Measurements from ENCODE around the gene EEPD1. TPM values are rescaled to one million over a fixed set of nuclear protein-coding genes. Genes with fewer than 3 reads are reported as not detected.

The EEPD1 gene
- total RNA-seq, 2 experiments from 2014 or later: 0.40 to 0.48 TPM

DNA sequence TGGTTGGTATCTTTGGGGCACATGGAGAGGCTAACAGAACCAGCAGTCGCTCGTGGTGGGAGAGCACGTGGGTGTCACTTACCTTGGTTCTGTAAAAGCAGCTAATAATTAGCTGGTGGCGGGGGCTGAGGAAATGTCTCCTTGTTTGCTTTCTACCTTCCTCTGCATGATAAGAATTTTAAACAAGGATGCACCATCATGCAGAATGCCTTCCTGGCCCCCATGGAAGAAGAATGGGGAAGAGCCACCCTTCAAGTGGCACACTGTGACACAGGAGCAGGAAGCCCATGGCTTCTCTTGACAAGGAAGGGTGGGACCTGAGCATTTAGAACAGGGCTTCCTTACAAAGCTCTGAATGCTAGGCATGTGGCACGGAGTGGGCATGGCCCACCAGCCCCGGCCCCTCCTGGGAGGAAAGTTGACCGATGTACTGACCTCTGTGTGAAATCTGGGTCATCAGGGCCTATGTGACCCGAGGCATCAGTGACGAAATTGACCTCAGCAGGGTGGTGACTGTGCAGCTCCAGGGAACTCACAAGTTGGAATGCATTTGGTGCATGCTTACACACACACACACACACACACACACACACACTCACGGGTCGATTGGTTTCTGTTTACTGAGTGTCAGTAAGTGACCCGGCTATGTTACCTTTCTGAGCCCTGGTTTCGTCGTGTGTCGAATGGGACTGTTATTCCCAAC, 119.7 kb downstream of the EEPD1 start:
- ChIA-PET POLR2A (no interaction called here), CTCF (interaction anchor here (0.7 kb wide), 1 partner anchor 58 kb away, joined by 3 read pairs; no protein-coding TSS in a partner anchor)

DNA sequence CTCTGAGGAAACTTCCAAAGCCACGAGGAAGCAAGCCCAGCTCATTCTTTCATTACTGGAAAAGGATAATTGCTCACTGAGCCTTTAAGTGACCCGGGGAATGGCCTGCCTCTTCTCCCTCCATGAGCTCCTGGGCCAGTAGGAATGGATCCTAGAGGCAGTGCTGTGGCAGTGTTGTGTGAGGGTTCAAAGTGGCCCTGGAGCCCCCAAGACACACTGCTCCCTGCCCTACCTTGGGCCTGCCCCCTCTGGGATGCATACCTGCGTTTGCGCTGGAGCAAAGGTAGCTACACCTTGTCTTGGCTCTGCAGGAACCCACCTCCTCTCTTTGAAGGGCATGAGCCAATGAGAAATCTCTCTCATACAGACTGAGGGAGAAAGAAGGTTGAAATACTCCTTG, 120.8 kb downstream of the EEPD1 start:
- POLR2A ChIA-PET: interaction anchor here (0.6 kb wide), 1 partner anchor 329 kb away, joined by 5 read pairs; no protein-coding TSS in a partner anchor

DNA sequence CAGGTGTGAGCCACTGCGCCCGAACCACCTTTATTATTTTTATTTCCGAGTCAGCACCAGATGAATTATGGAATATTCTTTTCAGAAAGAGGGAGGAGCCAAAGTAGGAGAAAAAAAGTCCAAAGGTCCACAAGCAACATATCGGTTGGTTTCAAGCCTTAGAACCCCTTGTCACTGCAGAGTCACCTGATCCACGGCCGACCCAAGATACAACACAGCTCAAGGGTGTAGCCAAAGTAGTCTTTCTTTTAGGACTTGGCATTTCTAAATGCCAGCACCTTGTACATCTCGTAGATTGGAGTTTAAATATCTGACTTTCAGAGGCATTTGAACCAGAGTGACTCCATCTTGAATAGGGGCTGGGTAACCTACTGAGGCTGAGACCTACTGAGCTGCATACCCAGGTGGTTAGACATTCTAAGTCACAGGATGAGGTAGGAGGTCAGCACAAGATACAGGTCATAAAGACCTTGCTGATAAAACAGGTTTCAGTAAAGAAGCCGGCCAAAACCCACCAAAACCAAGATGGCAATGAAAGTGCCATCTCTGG, 122.8 kb downstream of the EEPD1 start:
- CTCF ChIA-PET: interaction anchor here (1.9 kb wide), 1 partner anchor 11 kb away, joined by 5 read pairs; no protein-coding TSS in a partner anchor
- POLR2A ChIA-PET: no interaction called here

More for the DNA sequence above, 120.8 kb downstream of the EEPD1 start:
- CTCF ChIA-PET: no interaction called here

GRCh38 chr7:36276428-36277248, 123.6 kb downstream of the EEPD1 start:
- POLR2A ChIA-PET: no interaction called here
- CTCF ChIA-PET: interaction anchor here (1.9 kb wide), 1 partner anchor 10 kb away, joined by 5 read pairs; no protein-coding TSS in a partner anchor

GRCh38 chr7:36277249-36277542, 124.1 kb downstream of the EEPD1 start:
- POLR2A ChIA-PET: no interaction called here
- CTCF ChIA-PET: no interaction called here

- ChIA-PET CTCF (no interaction called here), POLR2A (no interaction called here)
Measured at GRCh38 chr7:36278069-36278619, 125.1 kb downstream of the EEPD1 start.

DNA sequence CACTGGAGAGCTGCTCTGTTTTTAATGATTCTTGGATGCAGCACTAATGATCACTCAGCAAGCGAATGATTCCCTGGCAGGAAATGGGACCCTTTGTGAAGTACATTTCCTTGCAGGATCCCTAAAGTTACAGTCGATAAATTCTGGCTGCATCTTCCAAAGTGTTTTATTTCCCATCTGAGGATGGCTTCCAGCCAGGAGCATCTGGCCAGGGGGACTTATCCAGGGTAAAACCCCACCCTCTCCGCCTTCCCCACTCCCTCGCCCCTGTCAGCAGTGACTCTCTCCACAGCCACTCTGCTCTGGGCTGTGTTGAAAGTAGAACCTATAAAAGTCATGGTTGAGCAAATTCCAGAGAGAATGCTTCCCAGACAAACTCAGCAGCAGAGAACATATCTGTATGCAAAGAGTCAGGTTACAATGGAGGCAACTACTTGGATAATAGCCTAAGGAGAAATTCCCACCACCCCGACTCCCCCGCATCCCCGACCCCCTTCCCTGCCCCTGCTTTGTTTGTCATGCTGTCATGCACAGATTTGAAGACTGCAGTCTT, 125.6 kb downstream of the EEPD1 start:
- POLR2A ChIA-PET: no interaction called here

DNA sequence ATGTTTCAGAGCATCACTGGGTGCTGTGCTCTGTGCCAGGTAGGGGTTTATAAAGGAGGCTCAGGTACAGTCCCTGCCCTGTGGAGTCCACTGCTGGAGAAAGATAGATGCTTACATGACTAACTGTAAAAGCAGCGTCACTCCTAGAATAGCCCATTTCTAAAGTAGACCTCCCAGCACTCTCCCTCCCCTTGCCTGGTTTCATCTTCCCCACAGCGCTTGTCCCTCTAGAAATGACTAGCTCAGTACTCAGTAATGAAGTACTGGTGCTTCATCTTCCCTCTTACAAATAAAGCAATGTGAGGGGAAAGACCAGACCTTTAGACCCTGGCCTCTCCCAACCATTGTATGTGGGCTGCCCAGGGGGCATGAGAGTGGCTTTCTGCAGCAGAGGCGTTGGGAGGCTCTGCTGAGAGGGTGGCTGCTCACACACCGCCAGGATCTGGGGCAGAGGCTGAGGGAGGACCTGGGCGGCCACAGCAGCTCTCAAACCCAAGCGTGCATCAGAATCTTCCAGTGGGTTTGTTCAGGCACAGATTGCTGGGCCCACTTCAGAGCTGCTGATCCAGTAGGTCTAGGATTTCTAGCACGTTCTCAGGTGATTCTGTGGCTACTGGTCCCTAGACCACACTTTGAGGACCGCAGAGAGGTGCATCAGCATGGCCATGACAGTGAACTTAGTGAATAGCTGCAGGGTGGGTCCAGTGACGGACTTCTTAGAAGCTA, 126.3 kb downstream of the EEPD1 start:
- POLR2A ChIA-PET: no interaction called here
- CTCF ChIA-PET: no interaction called here

More for the DNA sequence above, 125.6 kb downstream of the EEPD1 start:
- CTCF ChIA-PET: no interaction called here

DNA sequence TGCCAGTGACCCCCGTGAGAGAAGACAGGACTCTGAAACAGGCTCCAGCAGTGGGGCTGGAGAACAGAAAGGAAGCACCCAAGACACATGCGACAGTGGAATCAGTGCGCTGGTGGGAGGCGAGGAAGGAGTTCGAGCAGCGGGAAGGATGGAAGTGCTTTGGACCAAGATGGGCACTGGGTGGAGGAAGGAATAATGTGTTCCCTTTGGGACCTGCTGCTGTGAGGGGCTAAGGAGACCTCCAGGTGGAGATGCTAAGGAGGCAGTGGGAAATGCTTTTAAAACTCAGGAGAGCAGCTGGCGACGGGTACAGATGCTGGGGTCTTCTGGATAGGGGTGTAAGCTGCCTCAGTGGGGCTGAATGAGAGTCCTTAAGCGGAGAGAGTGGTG, 126.9 kb downstream of the EEPD1 start:
- ChIA-PET CTCF (no interaction called here), POLR2A (no interaction called here)

DNA sequence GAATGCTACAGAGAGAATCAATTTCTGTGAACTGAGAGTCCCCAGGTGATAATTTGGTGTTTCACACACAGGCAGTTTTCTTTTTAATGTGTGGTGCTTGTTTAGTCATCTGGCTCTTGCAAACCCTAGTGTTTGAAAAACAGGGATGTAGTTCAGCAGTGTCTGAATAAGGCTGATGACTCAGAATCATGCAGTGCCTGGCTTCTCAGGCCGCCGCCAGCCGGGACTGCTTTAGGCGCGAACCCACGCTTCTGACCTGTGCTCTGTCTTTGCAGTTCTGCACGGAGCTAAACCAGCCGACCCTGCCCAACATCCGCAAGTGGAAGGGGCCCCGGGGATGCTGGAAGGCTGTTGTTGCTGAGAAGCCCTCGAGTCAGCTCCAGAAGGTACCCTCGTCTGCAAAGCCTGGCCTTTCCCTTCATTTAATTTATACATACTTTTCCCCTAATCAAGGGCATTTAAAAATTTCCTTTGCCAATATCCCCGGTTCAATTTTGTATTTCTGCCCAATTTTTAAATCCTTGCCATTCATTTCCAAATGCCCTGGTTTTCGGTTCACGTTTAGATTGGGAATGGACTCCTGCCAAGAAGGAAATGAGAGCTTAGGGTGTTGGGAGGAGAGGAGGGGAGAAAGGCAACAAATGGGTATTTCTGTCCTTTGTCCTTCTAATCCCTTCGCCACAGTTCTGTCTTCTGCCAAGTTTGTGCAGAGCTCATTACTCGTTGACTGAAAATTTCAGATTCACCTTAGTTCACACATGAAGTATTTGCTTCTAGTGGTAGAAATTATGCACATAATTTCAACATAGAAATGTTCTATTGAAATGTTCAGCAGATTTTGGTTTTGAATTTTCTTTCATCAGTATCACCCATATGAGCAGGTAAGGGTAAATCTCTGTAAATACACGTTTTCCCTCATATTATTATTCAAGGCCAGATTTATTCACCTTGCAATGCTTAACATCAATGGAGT, 128.1 kb downstream of the EEPD1 start:
- POLR2A ChIA-PET: no interaction called here
- CTCF ChIA-PET: no interaction called here

DNA sequence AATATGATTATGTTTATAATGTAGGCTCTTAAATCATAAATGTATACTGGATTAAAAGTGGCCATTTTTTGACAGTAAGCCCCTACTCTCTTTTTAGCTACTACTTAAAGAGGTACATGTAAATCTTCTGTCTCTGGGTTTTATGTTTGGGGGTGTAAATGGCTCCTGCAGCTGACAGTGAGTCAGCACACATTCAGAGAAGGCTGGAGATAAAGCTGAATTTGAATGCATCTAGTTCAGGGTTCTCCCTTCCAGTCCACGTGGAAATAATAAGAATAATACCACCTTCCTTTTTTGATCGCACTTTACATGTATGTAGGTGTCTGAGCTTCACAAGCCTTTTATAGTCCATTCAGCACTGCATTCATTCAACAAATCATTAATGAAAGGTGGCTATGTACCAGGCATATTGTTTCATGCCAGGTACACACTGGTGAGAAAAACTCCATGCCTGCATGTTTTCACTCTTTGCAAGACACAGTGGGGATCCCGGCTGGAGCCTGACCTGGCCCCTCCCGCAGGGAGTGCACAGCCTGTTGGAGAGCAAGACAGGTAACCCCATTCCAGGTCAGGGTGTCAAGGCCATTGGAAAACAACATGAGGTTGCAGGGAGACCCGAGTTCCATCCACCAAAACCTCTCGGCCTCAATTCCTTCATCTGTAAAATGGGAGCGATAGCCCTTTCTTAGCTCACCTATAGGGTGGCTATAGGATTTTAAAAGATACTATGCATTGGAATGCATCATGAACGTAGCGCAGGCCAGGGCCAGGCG, 129.1 kb downstream of the EEPD1 start:
- ChIA-PET CTCF (no interaction called here), POLR2A (no interaction called here)

DNA sequence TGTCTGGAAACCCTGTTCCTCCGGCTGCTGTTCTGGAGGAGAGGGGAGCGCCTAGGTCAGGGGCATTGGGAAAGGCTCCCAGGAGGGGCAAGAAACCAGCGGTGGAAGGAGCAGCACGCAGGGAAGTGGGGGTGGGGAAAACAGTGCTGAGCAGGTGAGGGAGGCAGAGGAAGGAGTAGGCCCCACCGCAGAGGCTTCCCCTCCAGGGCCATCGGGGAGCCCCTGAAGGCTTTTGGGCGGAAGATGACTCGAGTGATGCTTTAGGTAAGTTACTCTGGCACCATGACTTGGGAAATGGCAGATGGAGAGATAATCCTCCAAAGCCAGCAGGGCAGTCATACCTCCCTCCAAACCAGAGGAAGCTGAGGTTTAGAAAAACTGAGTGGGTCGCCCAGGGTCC, 130.1 kb downstream of the EEPD1 start:
- ChIA-PET POLR2A (no interaction called here), CTCF (interaction anchor here (2.4 kb wide), 1 partner anchor 298 kb away, joined by 9 read pairs; no protein-coding TSS in a partner anchor)

- ChIA-PET POLR2A (no interaction called here), CTCF (interaction anchor here (2.4 kb wide), 1 partner anchor 298 kb away, joined by 9 read pairs; no protein-coding TSS in a partner anchor)
Measured at GRCh38 chr7:36283711-36284130, 130.7 kb downstream of the EEPD1 start.

GRCh38 chr7:36284456-36285090, 131.5 kb downstream of the EEPD1 start:
- POLR2A ChIA-PET: no interaction called here
- CTCF ChIA-PET: interaction anchor here (2.4 kb wide), 1 partner anchor 299 kb away, joined by 9 read pairs; no protein-coding TSS in a partner anchor

- ChIA-PET CTCF (interaction anchor here (2.4 kb wide), 1 partner anchor 300 kb away, joined by 9 read pairs; no protein-coding TSS in a partner anchor), POLR2A (no interaction called here)
Measured at GRCh38 chr7:36285276-36285675, 132.2 kb downstream of the EEPD1 start.

DNA sequence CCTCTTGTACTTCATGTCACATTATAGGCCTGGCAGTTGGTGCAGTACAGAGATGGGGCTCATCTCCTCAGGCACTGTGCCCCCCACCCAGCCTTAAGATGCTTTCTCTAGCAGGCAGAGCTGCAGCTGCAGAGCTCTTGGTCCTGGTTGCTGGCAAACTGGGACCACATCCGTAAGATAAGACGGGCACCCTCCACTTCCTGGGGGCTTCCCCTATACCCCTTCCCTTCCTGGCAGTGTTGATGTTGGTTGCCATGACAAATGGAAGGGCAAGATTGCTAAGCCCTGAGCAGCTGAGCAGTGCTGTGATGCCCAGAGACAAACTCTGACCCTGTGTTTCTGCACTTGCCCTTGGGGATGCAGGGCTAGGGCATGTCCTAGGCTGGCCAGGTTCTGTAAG, 133.2 kb downstream of the EEPD1 start:
- ChIA-PET CTCF (interaction anchor here (1.1 to 2.4 kb wide), 2 partner anchors 11 to 219 kb away, joined by 3 to 5 read pairs; no protein-coding TSS in a partner anchor), POLR2A (interaction anchor here (0.9 kb wide), 1 partner anchor 379 kb away, joined by 3 read pairs; no protein-coding TSS in a partner anchor)

- ChIA-PET CTCF (interaction anchor here (0.9 to 2.4 kb wide), 5 partner anchors 11 to 302 kb away, joined by 3 to 8 read pairs (median 3); no protein-coding TSS in a partner anchor), POLR2A (interaction anchor here (0.9 kb wide), 1 partner anchor 380 kb away, joined by 3 read pairs; no protein-coding TSS in a partner anchor)
Measured at GRCh38 chr7:36286688-36287087, 133.6 kb downstream of the EEPD1 start.

All from activated CD8-positive, alpha-beta memory T cell treated with anti-CD3 and anti-CD28 coated beads for 36 hours (primary cell).